ENCODE results near the gene IFT25.
"Not testable (repeated sequence)": the region's sequence is repeated elsewhere in the genome, so short reads cannot be mapped to it uniquely, and the experiment has no call there.

- TF ChIP-seq CTCF (IDR thresholded peaks at IDR 0.05 in 4 of 5, conservative IDR thresholded peaks at IDR 0.05 in 1 of 5); POLR2A (IDR thresholded peaks at IDR 0.05): not testable (repeated sequence)
These were observed 23.8 kb upstream of the IFT25 start for GRCh38 chr1:53969323-53969722.
